Fibroblast of villous mesenchyme (primary cell): ENCODE measurements around the gene ST6GAL1. TPM values are rescaled to one million over a fixed set of nuclear protein-coding genes. Genes with fewer than 3 reads are reported as not detected.

Experiments
- DNase-seq: peaks from one replicate; pipeline ENCODE4 v3.0.0-alpha.2; 2010; ENCODE audit warnings: low read depth
- H3K4me3 ChIP-seq: 2 replicates; pipeline ENCODE4 v1.5.1; 2011; ENCODE audit warnings: low read depth, mild to moderate bottlenecking, low read length
- total RNA-seq: library from RNA; depleted of rRNA; stranded (reverse); fragments of >200 nt; gene quantifications from 2 replicates; pipeline ENCODE4 v1.2.3, GENCODE V29; 2012
- TF ChIP-seq, protein P1 (sequence below): IDR thresholded peaks from 2 replicates; pipeline ENCODE4 v1.5.1; 2012; ENCODE audit warnings: low read depth, mild to moderate bottlenecking, low read length; ENCODE audit not compliant: insufficient read depth

The ST6GAL1 gene
- total RNA-seq, 1 donor = 1.3 TPM

DNA sequence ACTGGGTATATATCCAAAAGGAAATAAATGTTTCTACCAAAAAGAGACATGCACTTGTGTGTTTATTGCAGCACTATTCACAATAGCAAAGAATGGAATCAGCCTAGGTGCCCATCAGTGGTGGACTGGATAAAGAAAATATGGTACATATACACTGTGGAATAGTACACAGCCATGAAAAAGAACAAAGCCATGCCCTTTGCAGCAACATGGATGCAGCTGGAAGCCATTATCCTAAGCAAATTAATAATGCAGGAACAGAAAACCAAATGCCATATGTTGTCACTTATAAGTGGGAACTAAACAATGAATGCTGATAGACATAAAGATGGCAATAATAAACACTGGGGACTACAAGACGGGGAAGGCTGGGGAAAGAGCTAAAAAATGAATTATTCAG lies 106.1 kb downstream of the ST6GAL1 start:
- TF ChIP-seq, protein P1, sequence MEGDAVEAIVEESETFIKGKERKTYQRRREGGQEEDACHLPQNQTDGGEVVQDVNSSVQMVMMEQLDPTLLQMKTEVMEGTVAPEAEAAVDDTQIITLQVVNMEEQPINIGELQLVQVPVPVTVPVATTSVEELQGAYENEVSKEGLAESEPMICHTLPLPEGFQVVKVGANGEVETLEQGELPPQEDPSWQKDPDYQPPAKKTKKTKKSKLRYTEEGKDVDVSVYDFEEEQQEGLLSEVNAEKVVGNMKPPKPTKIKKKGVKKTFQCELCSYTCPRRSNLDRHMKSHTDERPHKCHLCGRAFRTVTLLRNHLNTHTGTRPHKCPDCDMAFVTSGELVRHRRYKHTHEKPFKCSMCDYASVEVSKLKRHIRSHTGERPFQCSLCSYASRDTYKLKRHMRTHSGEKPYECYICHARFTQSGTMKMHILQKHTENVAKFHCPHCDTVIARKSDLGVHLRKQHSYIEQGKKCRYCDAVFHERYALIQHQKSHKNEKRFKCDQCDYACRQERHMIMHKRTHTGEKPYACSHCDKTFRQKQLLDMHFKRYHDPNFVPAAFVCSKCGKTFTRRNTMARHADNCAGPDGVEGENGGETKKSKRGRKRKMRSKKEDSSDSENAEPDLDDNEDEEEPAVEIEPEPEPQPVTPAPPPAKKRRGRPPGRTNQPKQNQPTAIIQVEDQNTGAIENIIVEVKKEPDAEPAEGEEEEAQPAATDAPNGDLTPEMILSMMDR = no peak
- H3K4me3 ChIP-seq = no peak overlapping the region
- DNase-seq = no peak

DNA sequence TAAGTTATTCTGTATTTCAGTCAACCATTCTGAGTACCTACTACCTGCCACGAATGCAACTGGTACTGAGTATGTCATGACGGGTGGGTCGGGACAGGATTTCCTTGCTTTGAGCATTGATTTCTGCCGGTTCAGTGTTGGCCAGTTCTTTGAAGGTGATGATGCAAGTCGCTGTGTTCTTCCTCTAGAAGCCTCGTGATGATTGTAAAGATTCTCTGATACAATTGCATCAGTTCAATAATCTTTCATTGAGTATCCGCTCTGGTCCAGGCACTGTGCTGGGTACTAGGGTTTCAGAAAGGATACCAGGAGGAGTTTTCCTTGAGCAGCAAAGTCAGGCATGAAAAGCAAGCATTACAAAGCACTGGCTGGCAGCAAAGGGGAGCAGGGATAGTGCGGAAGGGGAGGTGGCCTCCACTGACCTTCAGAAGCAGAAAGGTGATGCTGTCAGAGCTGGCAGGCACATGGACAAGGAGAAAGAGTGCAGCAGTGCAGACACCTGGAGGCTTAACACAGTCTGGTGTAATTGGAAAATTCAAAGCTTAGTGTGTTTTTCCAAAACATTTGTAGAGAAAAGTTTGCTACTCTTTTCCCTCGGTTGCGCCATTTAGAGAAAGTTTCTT lies 108.9 kb downstream of the ST6GAL1 start:
- no peak overlapping the region for H3K4me3 ChIP-seq
- no peak for DNase-seq
- TF ChIP-seq, protein P1 = no peak

DNA sequence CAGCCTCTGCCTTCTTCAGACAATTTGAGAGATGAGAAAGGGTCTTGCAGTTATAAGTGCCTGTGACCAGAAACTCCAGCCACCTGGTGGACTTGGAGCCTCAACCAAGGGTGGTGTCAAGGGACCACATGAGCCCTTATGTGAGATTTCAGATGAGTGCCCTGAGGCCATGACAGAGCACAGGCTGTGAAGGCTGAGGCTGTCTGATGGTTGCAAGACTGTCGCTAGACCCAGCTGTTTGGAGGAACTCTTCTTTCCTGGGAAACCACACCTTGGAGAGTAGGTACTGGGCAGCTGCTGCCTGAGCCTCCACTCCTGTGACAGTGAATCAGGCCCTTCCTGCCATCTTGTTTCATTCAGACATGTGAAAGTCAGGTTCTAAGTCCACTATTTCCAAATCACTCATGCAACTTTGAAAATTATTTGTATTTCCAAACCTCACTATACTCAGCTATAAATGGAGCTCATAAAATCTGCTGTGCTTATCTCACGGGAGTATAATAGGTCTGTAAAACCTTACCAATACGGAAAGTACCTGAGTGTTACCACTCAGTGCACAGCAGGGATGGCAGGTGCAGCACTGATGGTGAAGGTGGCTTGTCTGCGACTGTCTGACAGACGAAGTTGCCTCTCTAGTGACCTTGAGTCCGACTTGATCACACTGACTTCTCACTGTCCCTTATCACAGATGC lies 109.5 kb downstream of the ST6GAL1 start:
- H3K4me3 ChIP-seq = no peak overlapping the region
- DNase-seq = no peak
- TF ChIP-seq, protein P1 = no peak

DNA sequence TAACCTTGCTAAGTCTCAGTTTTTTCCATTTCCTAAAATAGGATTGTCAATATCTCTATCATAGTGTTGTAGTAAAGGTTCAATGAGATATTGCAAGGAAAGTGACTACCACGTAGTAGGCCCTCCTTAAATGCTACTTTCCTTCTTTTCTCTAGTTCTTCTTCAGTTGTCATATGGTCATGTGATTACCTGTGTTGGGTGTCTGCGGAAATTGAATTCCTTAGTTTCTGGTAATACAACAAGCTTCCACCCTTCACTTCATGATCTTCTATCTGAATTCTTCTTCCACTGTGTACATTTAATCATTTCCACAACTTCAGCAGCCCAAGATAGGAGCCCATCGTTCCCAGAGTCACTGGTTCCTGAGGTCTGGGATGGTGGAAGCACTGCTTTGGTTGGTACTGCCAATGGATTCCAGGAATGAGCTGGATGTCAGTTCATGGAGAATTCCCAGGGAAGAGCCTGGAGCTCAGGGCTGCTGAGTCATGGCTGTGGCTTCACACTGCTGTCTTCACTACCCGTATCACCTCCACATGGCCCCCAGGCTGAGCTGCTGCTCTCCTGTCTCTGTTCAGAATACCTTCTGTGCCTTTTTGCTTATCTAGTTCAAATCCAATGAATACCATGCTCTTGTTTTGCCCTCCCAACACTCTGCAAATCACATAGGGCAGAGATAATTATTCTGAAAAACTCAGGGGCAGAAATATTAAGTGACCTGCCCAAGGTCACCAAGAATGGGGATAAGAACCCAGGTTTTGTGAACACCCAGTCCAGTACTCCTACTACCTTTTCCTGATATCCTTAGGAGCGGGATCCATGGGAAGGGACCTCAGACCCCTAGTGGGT lies 110.4 kb downstream of the ST6GAL1 start:
- no peak overlapping the region for H3K4me3 ChIP-seq
- peak; percentile 44 for DNase-seq
- TF ChIP-seq, protein P1 = no peak

DNA sequence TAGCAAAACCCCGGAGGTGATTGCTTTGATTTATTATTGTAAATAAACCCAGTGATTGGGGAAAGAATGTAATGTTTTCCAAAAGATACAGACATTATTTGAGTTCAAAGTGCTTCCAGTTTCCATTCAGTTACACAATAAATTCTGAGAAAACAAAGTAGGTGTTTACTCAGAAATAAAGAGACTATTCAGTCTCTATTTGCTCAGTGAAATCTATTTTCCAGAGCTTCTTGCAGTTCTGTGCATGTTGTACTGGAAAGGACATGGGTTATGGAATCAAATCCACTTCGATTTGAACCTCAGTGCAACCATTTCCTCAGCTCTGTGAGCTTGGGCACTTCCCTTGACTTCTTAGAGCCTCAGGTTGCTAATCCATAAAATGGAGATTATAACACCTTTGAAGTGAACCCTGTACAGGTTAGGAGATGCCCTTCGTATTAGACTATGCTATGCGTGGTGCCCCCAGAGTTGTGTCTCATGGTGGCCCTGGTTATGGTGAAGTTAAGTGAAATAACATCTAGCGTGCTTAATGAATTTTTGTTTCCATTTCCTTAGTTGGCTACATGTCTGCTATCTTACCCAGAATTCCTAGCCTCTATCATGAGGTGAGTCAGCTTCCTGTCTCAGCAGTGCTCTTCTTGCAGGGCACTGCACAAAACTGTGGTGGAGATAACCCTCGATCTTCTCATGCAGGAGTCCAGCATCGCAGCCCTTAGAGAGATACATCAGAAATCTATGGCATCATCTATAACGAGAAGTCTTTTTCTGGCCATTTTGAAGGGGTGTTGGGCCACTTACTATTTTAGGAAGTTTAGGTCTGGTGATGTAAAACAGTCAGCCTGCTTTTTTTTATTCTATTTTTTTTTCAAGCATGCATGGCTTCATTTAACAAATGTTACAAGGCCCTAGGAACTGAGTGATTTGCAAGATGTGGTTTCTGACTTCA lies 111.3 kb downstream of the ST6GAL1 start:
- TF ChIP-seq, protein P1 = no peak
- DNase-seq = peak; percentile 5
- H3K4me3 ChIP-seq = no peak overlapping the region

DNA sequence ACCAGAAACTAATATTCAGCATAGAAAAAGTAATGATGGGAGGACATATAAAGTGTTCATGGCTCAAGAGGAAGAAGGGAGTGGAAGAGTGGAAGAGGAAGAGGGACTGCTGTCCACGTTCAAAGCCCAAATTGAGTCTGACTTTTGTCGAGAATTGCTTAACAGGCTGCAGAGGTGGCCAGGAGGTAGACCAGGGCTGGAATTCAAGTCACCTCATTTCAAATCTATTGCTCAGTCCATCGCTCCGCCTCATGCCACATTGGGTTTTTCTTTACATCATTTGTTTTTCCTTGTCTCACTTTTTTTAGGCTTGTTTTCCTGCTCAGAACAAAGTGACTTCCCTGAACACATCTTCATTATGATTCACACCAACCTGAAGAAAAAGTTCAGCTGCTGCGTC lies 112.0 kb downstream of the ST6GAL1 start:
- no peak overlapping the region for H3K4me3 ChIP-seq
- TF ChIP-seq, protein P1 = no peak
- no peak for DNase-seq
